GM19035 (cell line): ENCODE data around the gene PLEKHO1.

Experiments
- ATAC-seq: cut with Tn5 transposase; IDR thresholded peaks from one replicate; pipeline ENCODE4 v1.9.1; 2021; ENCODE audit not compliant: unreplicated experiment

PLEKHO1 gene

GRCh38 chr1:150148837-150149270 is 862 bp upstream of the PLEKHO1 start:
- ATAC-seq: no peak

GRCh38 chr1:150150133-150151021 is 661 bp downstream of the PLEKHO1 start:
- ATAC-seq: no peak

- ATAC-seq: no peak
Measured at GRCh38 chr1:150151291-150152181, 1.8 kb downstream of the PLEKHO1 start.

- ATAC-seq: no peak
Measured at GRCh38 chr1:150152182-150152536, 2.4 kb downstream of the PLEKHO1 start.

GRCh38 chr1:150152772-150153456 is 3.2 kb downstream of the PLEKHO1 start:
- no peak for ATAC-seq

- no peak for ATAC-seq
Measured at GRCh38 chr1:150154143-150154542, 4.4 kb downstream of the PLEKHO1 start.

GRCh38 chr1:150155413-150156071 is 5.8 kb downstream of the PLEKHO1 start:
- ATAC-seq: no peak

- no peak for ATAC-seq
Measured at GRCh38 chr1:150156868-150157603, 7.3 kb downstream of the PLEKHO1 start.

GRCh38 chr1:150159550-150159949 is 9.8 kb downstream of the PLEKHO1 start:
- no peak for ATAC-seq

GRCh38 chr1:150160964-150161621 is 11.4 kb downstream of the PLEKHO1 start:
- no peak for ATAC-seq

- no peak for ATAC-seq
Measured at GRCh38 chr1:150161747-150162581, 12.2 kb downstream of the PLEKHO1 start.

GRCh38 chr1:150162582-150162861 is 12.8 kb downstream of the PLEKHO1 start:
- ATAC-seq: no peak

- no peak for ATAC-seq
Measured at GRCh38 chr1:150162862-150163706, 13.4 kb downstream of the PLEKHO1 start.

GRCh38 chr1:150164224-150164623 is 14.5 kb downstream of the PLEKHO1 start:
- no peak for ATAC-seq

- no peak for ATAC-seq
Measured at GRCh38 chr1:150164779-150165178, 15.1 kb downstream of the PLEKHO1 start.

GRCh38 chr1:150165622-150166612 is 16.2 kb downstream of the PLEKHO1 start:
- ATAC-seq: no peak
